Gastroesophageal sphincter (tissue), 3 donors: ENCODE results near the gene ANO2.

Experiments
- EP300 ChIP-seq: sonication (generic); formaldehyde crosslinking; IDR thresholded peaks from one replicate; pipeline ENCODE4 v1.6.1; 2017; ENCODE audit warnings: antibody characterized with exemption, mild to moderate bottlenecking
- POLR2A ChIP-seq, 2 donors: fragments of 450-650 bp; IDR thresholded peaks; one replicate each; pipeline ENCODE4 v1.6.1; 2017; ENCODE audit warnings: antibody characterized with exemption in 2 of 2, mild to moderate bottlenecking in 2 of 2, moderate library complexity in 1 of 2
- TF ChIP-seq, protein P1 (sequence below), 4 experiments: fragments of 200-600 bp in 2 of 4; fragments of 450-650 bp in 2 of 4; sonication (generic) in 1 of 4; IDR thresholded peaks; one replicate each; pipeline ENCODE4 v1.5.1; 2017 to 2019; ENCODE audit warnings: antibody characterized with exemption in 4 of 4, mild to moderate bottlenecking in 2 of 4, moderate library complexity in 2 of 4

DNA sequence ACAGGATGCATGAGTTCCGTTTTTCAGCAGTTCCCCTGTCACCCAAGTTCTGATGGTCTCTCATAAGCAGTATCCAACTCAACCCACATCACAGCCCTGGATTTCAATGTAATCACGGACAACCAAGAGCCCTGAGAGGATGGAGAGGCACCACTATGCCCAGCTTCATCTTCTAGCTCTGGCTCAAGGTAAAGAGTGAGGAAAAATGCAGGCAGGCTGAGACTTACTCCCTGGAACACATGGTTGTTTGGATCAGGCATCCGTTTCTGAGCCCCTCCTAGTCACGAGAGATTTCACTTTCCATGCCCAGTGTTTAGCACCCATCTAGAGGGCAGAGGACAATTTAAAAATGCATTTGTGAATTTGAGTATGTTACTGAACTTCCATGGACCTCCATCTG is 45.0 kb downstream of the ANO2 start:
- TF ChIP-seq POLR2A (IDR thresholded peaks at IDR 0.05) (no peak), EP300 (no peak)
- TF ChIP-seq, protein P1, sequence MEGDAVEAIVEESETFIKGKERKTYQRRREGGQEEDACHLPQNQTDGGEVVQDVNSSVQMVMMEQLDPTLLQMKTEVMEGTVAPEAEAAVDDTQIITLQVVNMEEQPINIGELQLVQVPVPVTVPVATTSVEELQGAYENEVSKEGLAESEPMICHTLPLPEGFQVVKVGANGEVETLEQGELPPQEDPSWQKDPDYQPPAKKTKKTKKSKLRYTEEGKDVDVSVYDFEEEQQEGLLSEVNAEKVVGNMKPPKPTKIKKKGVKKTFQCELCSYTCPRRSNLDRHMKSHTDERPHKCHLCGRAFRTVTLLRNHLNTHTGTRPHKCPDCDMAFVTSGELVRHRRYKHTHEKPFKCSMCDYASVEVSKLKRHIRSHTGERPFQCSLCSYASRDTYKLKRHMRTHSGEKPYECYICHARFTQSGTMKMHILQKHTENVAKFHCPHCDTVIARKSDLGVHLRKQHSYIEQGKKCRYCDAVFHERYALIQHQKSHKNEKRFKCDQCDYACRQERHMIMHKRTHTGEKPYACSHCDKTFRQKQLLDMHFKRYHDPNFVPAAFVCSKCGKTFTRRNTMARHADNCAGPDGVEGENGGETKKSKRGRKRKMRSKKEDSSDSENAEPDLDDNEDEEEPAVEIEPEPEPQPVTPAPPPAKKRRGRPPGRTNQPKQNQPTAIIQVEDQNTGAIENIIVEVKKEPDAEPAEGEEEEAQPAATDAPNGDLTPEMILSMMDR (IDR thresholded peaks at IDR 0.05), result no peak
